Fibroblast of lung (primary cell): ENCODE results near the gene MCM5. TPM values are rescaled to one million over a fixed set of nuclear protein-coding genes. Genes with fewer than 3 reads are reported as not detected.
"Not testable (repeated sequence)": the region's sequence is repeated elsewhere in the genome, so short reads cannot be mapped to it uniquely, and the experiment has no call there.

Experiments used
- DNase-seq, 2 donors: peaks; one replicate each; pipeline versions ENCODE4 v3.0.0 to v3.0.0-alpha.2; 2010; ENCODE audit warnings: low read depth in 2 of 2
- H2AFZ ChIP-seq: 2 replicates; pipeline ENCODE4 v1.5.1; 2012; ENCODE audit warnings: low read length, control low read depth, inconsistent platforms
- H3K27ac ChIP-seq: 2 replicates; pipeline ENCODE4 v1.5.1; 2011; ENCODE audit warnings: low read length, control low read depth; ENCODE audit not compliant: insufficient read depth
- H3K27me3 ChIP-seq: 2 replicates; pipeline ENCODE4 v1.5.1; 2011; ENCODE audit warnings: mild to moderate bottlenecking, low read length; ENCODE audit not compliant: control insufficient read depth, insufficient read depth
- H3K36me3 ChIP-seq: 2 replicates; pipeline ENCODE4 v1.5.1; 2011; ENCODE audit warnings: low read length; ENCODE audit not compliant: control insufficient read depth, insufficient read depth
- H3K4me1 ChIP-seq: 2 replicates; pipeline ENCODE4 v1.5.1; 2011; ENCODE audit warnings: low read length; ENCODE audit not compliant: control insufficient read depth, insufficient read depth; ENCODE audit errors: extremely low read depth
- H3K4me2 ChIP-seq: 2 replicates; pipeline ENCODE4 v1.5.1; 2011; ENCODE audit warnings: low read length, control low read depth; ENCODE audit not compliant: insufficient read depth; ENCODE audit errors: extremely low read depth
- H3K4me3 ChIP-seq, 4 experiments: fragments of 200-600 bp in 1 of 4; sonication (generic) in 1 of 4; replicated peaks in 1 of 4; 2 replicates each; pipeline ENCODE4 v1.5.1; 2011 to 2016; ENCODE audit warnings: low read length in 4 of 4, low read depth in 3 of 4, mild to moderate bottlenecking in 3 of 4, control low read depth in 2 of 4, inconsistent platforms in 1 of 4, mixed read lengths in 1 of 4; ENCODE audit not compliant: insufficient read depth in 1 of 4; ENCODE audit errors: control extremely low read depth in 1 of 4
- H3K79me2 ChIP-seq: 2 replicates; pipeline ENCODE4 v1.5.1; 2012; ENCODE audit warnings: mild to moderate bottlenecking, low read length, inconsistent platforms; ENCODE audit not compliant: control insufficient read depth, insufficient read depth
- H3K9ac ChIP-seq: 2 replicates; pipeline ENCODE4 v1.5.1; 2011; ENCODE audit warnings: mild to moderate bottlenecking, low read length, control low read depth; ENCODE audit not compliant: insufficient read depth
- H3K9me3 ChIP-seq: 2 replicates; pipeline ENCODE4 v1.5.1; 2012; ENCODE audit warnings: low read depth, low read length; ENCODE audit not compliant: control insufficient read depth, insufficient read depth
- H4K20me1 ChIP-seq: 2 replicates; pipeline ENCODE4 v1.5.1; 2011; ENCODE audit warnings: low read length; ENCODE audit not compliant: control insufficient read depth, insufficient read depth; ENCODE audit errors: extremely low read depth
- CTCF ChIP-seq, 2 donors: IDR thresholded peaks in 1 of 2; conservative IDR thresholded peaks in 1 of 2; 1 replicate in 1 of 2; 2 replicates in 1 of 2; pipeline ENCODE4 v1.5.1; 2011 to 2012; ENCODE audit warnings: low read length in 2 of 2, control low read depth in 1 of 2, inconsistent platforms in 1 of 2, low read depth in 1 of 2, mild to moderate bottlenecking in 1 of 2
- EZH2 ChIP-seq: IDR thresholded peaks from 2 replicates; pipeline ENCODE4 v1.5.1; 2012; ENCODE audit warnings: low read length, control low read depth, mild to moderate bottlenecking; ENCODE audit errors: missing control alignments
- polyA plus RNA-seq, 2 donors: library from polyadenylated mRNA; depleted of rRNA in 1 of 2; stranded (reverse) in 1 of 2; unstranded in 1 of 2; fragments of >200 nt; gene quantifications; 2 replicates each; pipeline ENCODE4 v1.2.1, GENCODE V29; 2011 to 2012; ENCODE audit warnings: missing spikeins in 1 of 2
- total RNA-seq: library from RNA; depleted of rRNA; stranded (reverse); fragments of >200 nt; gene quantifications from 2 replicates; pipeline ENCODE4 v1.2.1, GENCODE V29; 2014

MCM5 gene
- total and polyA plus RNA-seq, 2 donors (not counting 1 experiment from before 2014, with no cell fraction given) = 13.4 to 21.7 TPM

- DNase-seq = no peak
- Histone ChIP-seq H3K4me3 (no peak overlapping the region), H3K9ac (no peak overlapping the region), H3K9me3 (no peaks in the 10 kb centered on the region), H4K20me1 (no peaks in the 10 kb centered on the region), H3K4me2 (no peak overlapping the region), H3K36me3 (no peaks in the 10 kb centered on the region), H3K27ac (no peak overlapping the region), H2AFZ (no peak overlapping the region), H3K79me2 (no peaks in the 10 kb centered on the region), H3K27me3 (peaks cover 9% of the 10 kb centered on the region), H3K4me1 (no peaks in the 10 kb centered on the region)
- TF ChIP-seq CTCF (conservative IDR thresholded peaks at IDR 0.05 in 1 of 2, IDR thresholded peaks at IDR 0.05 in 1 of 2; ENCODE audit: low read depth in 1 of 2, low read length in 2 of 2) (no peak), EZH2 (no peak)
Measured at GRCh38 chr22:35457729-35458546, 58.0 kb downstream of the MCM5 start.

- DNase-seq = no peak
- TF ChIP-seq CTCF (conservative IDR thresholded peaks at IDR 0.05 in 1 of 2, IDR thresholded peaks at IDR 0.05 in 1 of 2; ENCODE audit: low read depth in 1 of 2, low read length in 2 of 2) (no peak), EZH2 (no peak)
- H3K27ac ChIP-seq = no peak overlapping the region
Measured at GRCh38 chr22:35458547-35459422, 58.8 kb downstream of the MCM5 start.

GRCh38 chr22:35459423-35459894 lies 59.5 kb downstream of the MCM5 start:
- no peak overlapping the region for H3K27ac ChIP-seq
- no peaks in the 10 kb centered on the region for H3K4me1 ChIP-seq
- no peak for DNase-seq
- H4K20me1 ChIP-seq = no peaks in the 10 kb centered on the region
- H3K4me2 ChIP-seq = no peak overlapping the region
- TF ChIP-seq CTCF (conservative IDR thresholded peaks at IDR 0.05 in 1 of 2, IDR thresholded peaks at IDR 0.05 in 1 of 2; ENCODE audit: low read depth in 1 of 2, low read length in 2 of 2) (no peak), EZH2 (no peak)
- no peaks in the 10 kb centered on the region for H3K36me3 ChIP-seq
- no peak overlapping the region for H2AFZ ChIP-seq
- no peak overlapping the region for H3K4me3 ChIP-seq
- no peaks in the 10 kb centered on the region for H3K9me3 ChIP-seq
- no peak overlapping the region for H3K9ac ChIP-seq
- H3K79me2 ChIP-seq = no peaks in the 10 kb centered on the region
- H3K27me3 ChIP-seq = peaks cover 3% of the 10 kb centered on the region

More at GRCh38 chr22:35458547-35459422, 58.8 kb downstream of the MCM5 start:
- H3K4me1 ChIP-seq = no peaks in the 10 kb centered on the region
- H4K20me1 ChIP-seq = no peaks in the 10 kb centered on the region
- H3K9ac ChIP-seq = no peak overlapping the region
- H3K9me3 ChIP-seq = no peaks in the 10 kb centered on the region
- no peaks in the 10 kb centered on the region for H3K79me2 ChIP-seq
- H3K27me3 ChIP-seq = peaks cover 5% of the 10 kb centered on the region
- no peak overlapping the region for H2AFZ ChIP-seq
- no peaks in the 10 kb centered on the region for H3K36me3 ChIP-seq
- H3K4me2 ChIP-seq = no peak overlapping the region
- H3K4me3 ChIP-seq = no peak overlapping the region

GRCh38 chr22:35459976-35460375 lies 60.0 kb downstream of the MCM5 start:
- not testable (repeated sequence) for DNase-seq, H2AFZ ChIP-seq, H3K27me3 ChIP-seq, H3K79me2 ChIP-seq, H3K4me1 ChIP-seq, H4K20me1 ChIP-seq, H3K27ac ChIP-seq, H3K9ac ChIP-seq, H3K9me3 ChIP-seq, H3K4me2 ChIP-seq, H3K36me3 ChIP-seq, H3K4me3 ChIP-seq
